NCI-H187 (cell line): ENCODE measurements around the gene OLAH.
A peak's percentile ranks its signal among the peaks of the same experiment; 100 is the strongest.

ENCODE experiments used
- DNase-seq, 2 experiments: peaks; one replicate each; lab custom pipeline; 2025; lab: John Stamatoyannopoulos, UW

OLAH gene

DNA sequence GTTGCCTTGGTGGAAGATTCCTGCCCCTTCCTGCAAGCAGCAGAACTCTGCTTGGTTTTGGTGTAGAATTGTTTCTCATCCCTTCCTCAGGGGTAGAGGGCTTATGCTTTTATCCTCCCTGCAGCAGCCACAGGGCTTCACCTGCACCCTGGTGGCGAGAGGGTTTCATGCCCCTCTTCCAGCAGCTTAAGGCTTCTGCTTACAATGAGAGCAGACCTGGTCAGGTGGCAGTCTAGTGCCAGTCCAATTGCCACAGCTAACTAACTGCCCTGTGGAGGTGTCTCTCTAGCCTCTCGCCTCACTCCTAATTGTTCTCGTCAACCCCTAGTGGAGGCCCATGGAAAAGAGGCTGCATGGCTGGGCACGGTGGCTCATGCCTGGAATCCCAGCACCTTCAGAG is 25.5 kb downstream of the OLAH start:
- DNase-seq: no peak

- no peak for DNase-seq
Observed at GRCh38 chr10:15072358-15072757, 28.6 kb downstream of the OLAH start.

- DNase-seq: no peak
Observed at GRCh38 chr10:15075421-15075820, 31.7 kb downstream of the OLAH start.

DNA sequence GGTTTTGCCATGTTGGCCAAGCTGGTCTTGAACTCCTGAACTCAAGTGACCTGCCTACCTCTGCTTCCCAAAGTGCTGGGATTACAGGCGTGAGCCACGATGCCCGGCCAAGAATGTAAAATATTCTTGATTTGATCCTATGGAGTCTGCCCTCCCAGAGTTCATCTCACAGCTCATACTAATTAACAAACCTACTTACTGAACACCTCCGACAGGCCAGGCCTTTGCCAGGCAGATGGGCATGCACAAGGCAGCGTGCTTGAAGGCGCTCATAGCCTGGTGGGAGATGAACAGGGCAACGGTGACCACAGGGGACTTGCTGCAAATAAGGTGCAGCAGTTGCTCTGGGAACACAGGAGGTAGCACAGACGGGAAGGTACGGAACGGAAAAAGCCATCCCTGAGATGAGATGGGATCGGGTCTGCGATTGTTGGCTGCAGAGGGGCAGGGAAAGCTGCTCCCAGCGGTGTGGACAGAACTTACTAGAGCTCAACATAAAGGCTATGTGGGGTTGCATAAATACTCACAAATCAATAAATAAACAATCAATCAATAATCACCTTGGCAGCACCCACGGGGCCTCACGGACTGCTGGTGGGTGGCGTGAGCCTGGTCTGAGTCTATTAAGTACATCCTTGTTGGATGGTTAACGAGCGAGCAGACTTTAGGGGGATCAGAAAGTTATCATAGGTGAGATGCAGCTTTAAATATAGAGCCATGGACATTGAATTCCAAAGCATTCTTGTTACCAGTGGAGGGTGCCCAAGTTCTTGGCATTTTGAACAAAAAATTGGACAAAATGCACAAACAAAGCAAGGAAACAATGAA is 40.1 kb downstream of the OLAH start:
- no peak for DNase-seq

GRCh38 chr10:15084502-15084922 is 40.8 kb downstream of the OLAH start:
- DNase-seq: peak in 1 of 2 experiments; percentile 16

GRCh38 chr10:15088428-15089261 is 44.9 kb downstream of the OLAH start, which contains the start of gene ACBD7:
Gene ACBD7 (minus strand): TSS chr10:15088776. CDS start chr10:15088728, 48 bp downstream.
- peak; percentile 37 to 65 for DNase-seq

- no peak for DNase-seq
Observed at GRCh38 chr10:15091418-15091817, 47.7 kb downstream of the OLAH start.

- DNase-seq: no peak
Observed at GRCh38 chr10:15092855-15093408, 49.2 kb downstream of the OLAH start.

GRCh38 chr10:15096661-15097010 is 52.9 kb downstream of the OLAH start:
- no peak for DNase-seq

DNA sequence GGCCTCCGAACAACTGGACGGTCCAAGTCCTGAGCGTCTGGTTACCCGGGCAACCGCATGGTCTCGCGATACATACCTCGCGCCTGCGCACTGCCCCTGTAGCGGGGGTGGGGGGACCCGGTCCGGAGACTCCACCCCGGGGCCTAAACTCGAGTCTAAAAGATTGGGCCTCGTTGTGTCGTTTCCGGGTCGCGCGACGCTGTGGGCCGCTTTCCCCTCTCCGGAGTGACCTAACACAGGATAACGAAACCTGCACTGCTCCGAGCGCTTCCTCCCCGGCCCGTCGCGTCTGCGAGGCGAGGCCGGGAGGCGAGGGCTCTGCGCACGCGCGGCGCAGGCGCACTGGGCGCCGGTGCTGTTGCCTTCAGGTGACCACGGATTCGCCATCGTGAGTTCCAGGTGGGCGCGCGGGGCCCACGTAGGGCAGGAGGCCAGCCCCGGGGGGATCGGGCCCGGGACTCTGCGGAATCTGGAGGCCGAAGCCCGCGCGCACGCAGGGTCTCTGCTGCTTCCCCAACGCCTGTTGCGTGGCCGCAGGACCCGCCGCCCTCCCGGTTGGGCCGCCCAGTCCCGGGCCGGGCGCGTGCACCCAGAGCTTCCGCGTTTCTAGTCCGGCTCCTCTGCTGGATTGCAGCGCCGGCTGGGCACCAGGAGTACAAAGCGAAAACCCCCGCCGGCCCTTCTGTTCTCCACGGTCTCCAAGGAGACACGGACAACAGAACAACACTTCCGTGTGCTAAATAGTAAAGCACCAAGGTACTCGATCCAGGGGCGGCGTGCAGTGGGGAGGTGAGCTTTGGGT is 53.5 kb downstream of the OLAH start, which contains the start of gene RPP38:
RPP38 (plus strand) TSS at position 345 of the 802 bp plus-strand sequence. CDS start 5,960 bp downstream, outside the sequence.
- peak; percentile 65 to 74 for DNase-seq

- DNase-seq: no peak
Observed at GRCh38 chr10:15099886-15100285, 56.1 kb downstream of the OLAH start.

DNA sequence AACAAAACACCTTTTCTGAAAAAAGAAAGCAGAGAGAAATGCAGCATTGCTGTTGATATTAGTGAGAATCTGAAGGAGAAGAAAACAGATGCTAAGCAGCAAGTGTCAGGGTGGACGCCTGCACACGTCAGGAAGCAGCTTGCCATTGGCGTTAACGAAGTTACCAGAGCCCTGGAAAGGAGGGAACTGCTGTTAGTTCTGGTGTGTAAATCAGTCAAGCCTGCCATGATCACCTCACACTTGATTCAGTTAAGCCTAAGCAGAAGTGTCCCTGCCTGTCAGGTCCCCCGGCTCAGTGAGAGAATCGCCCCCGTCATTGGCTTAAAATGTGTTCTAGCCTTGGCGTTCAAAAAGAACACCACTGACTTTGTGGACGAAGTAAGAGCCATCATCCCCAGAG is 59.8 kb downstream of the OLAH start:
- no peak for DNase-seq

DNA sequence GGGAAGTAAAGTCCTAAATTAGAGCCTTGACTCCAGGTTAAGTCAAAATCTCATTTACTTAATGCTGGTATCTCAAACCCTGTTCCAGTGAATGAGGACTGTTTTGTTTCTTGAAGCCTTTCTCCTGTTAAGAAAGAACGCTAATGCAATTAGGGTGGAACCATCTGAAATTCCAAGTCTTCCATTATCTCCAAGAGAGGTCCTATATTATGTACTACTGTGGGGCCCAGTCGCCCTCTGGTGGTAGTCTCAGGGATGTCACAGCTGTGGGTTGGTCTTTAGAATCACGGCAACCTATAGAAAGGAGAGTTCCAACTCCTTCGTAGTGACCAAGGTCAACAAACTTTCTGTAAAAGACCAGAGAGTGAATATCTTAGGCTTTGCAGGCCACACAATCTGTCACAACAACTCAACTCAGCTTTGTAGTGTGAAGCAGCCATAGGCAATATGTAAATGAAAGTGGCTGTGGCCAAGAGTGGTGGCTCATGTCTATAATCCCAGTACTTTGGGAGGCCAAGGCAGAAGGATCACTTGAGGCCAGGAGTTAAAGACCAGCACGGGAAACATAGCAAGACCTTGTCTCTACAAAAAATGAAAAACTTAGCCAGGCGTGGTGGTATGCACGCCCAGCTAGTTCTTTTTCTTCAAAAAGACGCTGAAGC is 62.7 kb downstream of the OLAH start:
- peak in 1 of 2 experiments; percentile 2 for DNase-seq

DNA sequence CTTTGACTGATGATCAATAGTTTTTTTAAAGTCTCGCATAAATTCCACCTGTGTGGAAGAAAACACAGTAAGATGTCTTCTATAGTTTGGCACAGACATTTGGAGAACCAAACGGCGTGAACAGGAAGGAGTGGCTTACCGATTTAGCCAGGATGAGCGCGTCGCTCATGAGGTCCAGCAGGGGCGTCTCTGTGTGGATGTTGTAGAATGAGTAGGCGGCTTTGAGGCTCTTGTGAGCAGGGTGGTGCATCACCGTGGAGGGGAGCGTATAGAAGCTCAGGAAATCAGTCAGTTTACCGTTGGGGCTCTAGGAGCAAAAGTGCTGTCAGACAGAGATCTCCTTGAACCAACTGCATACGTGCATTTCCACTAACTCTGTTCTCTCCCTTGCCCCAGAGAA is 68.9 kb downstream of the OLAH start:
- DNase-seq: no peak

- DNase-seq: no peak
Observed at GRCh38 chr10:15113766-15114165, 70.0 kb downstream of the OLAH start.

GRCh38 chr10:15116225-15116624 is 72.5 kb downstream of the OLAH start:
- DNase-seq: no peak

GRCh38 chr10:15118615-15119014 is 74.9 kb downstream of the OLAH start:
- no peak for DNase-seq

- no peak for DNase-seq
Observed at GRCh38 chr10:15120523-15120922, 76.8 kb downstream of the OLAH start.

DNA sequence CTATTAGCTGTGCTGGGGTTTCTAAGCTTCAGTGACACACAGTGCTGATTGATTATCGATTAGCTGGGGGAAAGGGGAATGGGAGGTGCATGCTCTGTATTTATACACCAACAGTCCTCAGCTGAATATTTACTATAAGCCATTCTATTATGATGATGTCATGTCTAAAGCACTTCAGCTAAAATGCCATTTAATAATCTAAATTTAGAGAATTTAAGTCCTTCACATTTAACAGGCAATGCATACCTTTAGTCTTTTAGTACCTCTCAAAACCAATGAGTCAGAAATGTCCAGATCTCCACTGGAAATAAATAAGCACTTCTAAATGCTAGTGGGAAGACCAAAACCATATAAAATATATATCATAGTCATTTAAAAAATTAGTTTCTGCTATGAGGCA is 78.0 kb downstream of the OLAH start:
- no peak for DNase-seq

DNA sequence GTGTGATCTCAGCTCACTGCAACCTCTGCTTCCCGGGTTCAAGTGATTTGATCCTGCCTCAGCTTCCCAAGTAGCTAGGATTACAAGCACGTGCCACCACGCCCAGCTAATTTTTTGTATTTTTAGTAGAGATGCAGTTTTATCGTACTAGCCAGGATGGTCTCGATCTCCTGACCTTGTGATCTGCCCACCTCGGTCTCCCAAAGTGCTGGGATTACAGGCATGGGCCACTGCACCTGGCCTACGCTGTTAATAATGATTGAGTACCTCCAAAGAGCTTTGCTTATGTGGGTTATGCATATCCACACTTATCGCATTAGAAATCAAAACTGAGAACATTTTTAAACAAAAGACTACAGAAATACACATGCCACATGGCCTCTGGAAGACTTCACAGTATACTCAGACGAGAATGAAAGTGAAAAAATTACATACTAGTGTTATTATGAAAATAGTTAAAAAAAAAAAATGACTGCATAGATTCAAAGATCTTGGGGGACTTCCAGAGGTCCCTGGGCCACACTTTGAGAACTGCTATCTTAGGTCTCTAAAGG is 78.8 kb downstream of the OLAH start:
- no peak for DNase-seq
